Suppressor macrophage (primary cell): ENCODE results near the gene CSAD.
"Not testable (repeated sequence)": the region's sequence is repeated elsewhere in the genome, so short reads cannot be mapped to it uniquely, and the experiment has no call there.

Experiments used
- DNase-seq, 4 experiments: peaks; one replicate each; pipeline ENCODE4 v3.0.0-alpha.2; 2020 to 2022

Gene CSAD

GRCh38 chr12:53179687-53180219, 972 bp downstream of the CSAD start:
- peak in 2 of 4 experiments; percentile 48 to 54 for DNase-seq

- not testable (repeated sequence) for DNase-seq
These were observed 1.9 kb downstream of the CSAD start for GRCh38 chr12:53178803-53179202.

DNA sequence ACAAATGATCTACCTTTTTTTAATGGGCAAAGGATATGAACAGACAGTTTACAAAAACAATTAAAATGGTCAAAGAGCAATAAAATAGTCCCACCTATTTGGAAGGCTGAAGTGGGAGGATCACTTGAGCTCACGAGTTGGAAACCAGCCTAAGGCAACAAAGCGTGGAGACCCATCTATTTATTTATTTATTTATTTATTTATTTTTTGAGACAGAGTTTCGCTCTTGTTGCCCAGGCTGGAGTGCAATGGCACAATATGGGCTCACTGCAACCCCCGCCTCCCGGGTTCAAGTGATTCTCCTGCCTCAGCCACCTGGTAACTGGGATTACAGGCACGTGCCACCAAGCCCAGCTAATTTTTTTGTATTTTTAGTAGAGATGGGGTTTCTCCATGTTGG, 3.3 kb downstream of the CSAD start:
- not testable (repeated sequence) for DNase-seq

GRCh38 chr12:53176750-53177149, 4.0 kb downstream of the CSAD start:
- no peak for DNase-seq

GRCh38 chr12:53174881-53175491, 5.7 kb downstream of the CSAD start:
- DNase-seq, result peak; percentile 32 to 67 (median 56)

DNA sequence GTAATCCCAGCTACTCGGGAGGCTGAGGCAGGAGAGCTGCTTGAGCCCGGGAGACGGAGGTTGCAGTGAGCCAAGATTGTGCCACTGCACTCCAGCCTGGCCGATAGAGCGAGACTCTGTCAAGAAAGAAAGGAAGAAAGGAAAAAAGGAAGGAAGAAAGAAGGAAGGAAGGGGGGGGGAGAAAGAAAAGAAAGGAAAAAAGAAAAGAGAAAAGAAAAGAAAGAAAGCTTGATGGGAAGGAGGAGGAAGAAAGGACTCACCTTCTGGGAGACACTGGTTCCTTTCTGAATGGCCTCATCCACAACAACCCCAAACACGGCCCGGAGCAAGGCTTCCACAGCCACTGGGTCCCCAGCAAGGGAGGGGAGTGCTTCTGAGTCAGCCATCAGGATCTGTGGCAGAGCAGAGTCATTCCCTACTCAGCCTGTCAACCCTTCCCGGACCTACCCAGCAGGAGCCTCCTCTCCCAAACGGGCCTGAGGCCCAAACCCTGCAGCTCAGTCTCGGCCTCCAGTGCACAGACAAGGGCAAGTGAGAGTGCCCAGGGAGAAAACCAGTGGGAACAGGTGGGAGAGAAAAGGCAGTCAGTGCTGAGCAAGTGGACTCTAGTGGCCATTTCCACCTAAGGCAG, 7.5 kb downstream of the CSAD start:
- DNase-seq, result no peak

GRCh38 chr12:53172352-53172751, 8.4 kb downstream of the CSAD start:
- DNase-seq, result no peak

DNA sequence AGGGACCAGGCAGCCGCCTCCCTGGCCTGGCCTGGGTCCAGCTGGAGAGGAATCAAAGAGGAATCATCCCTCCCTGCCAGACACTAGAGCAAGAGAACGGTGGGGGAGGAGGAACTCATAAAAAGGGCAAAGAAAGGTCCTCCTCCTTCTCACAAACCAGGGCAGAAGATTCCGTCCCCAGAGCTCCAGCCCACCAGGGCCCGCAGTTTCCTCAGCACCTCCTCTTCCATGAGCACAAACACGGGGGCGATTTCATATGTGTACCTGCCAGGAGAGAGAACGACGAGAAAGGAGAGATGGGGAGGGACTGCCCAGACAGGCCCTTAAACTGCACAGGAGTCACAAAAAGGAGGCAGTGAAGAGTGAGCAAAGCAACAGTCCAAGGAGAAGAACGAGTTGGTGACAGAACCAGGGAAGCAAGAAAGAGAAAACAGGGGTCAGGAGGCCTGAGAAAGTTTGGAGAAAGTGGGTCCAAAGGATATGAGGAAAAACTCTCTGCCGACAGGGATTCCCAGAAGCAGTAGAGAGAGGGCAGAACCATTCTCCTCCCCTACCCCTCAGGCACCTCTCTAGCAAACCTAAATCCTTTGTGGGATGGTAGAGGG, 8.9 kb downstream of the CSAD start:
- DNase-seq, result no peak

DNA sequence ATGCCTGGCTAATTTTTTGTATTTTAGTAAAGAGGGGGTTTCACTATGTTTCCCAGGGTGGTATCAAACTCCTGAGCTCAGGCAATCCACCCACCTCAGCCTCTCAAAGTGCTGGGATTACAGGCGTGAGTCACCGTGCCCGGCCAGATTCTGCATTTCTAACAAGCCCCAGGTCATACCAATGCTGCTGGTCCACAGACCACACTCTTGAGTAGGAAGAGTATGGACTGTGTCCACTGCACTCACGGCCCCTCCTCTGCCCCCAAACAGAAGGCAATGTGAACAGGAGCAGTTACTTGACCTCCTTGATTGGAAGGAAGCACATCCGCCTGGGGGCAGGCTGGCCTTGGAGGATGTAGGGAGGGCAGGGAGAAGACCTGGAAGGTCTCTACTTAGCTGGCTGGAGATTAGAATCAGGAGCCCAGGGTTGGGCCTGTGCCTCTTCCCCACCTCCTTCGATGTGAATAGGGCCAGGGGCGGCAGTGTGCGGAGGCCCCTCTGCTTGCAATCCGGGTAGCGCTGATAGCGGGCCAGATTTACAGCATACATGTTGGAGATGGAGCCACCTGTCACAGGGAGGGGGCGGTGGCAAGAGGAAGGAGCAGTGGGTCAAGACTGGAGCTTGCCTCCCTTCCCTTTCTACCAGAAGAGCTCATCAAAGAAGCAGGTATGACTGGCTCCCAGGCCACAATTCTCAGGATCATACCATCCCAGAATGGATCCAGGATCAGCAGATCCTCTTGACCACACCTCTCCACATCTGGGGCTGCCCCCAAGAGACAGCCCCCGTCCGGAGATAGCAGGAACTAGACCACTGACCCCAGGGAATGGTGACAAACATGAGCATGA, 9.6 kb downstream of the CSAD start:
- DNase-seq, result no peak

DNA sequence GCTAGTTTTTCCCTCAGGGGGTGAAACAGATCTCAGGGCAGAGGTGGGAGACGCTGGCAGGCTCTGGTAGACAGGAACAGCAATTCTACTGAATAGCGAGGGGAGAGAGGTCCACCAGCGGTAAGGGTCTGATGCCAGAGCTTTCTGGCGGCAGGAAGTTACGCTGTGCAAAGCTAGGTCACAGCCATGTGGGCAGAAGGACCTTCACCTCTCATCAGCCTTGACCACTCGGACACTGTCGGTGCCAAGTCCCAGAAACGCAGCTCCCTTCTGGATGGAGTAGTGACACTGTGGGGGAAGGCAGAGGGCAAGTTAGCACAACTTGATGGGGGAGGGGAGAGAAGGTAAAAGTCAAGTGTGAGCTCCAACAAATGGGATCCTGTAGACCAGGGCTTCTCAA, 10.5 kb downstream of the CSAD start:
- DNase-seq, result no peak

DNA sequence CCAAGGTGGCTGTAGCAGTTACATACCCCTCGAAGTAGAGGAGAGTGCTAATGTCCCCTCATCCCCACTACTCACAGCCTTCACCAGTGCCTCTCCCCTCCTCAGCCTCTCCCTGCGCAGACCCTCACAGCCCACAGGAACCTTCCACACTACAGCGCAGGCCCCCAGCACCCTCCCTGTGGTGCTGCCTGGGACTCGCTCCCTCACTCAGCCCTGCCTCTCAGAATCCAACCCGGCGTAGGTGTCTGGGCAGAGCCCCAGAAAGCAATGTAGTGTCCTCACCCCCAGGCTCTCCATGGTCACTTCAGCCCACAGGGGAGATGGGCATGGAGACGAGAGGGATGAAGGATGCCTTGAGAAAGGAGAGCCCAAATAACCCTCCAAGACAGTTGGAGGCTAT, 11.1 kb downstream of the CSAD start:
- no peak for DNase-seq

DNA sequence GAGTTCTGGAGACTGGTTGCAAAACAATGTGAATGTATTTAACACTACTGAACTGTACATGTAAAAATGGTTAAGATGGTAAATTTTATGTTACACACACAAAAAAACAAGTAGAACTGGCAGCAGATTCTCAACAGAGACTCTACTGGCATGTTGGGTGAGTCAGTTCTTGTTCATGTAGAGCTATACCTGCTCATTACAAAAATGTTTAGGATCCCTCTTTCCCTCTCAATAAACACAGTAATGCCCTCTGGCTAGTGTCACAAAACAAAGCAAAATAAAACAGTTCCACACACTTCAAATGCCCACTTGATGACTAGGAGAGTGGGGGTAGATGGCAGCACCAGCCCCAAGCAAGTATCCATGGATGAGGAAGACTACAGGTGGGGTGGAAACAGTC, 13.9 kb downstream of the CSAD start:
- DNase-seq, result no peak

GRCh38 chr12:53163008-53163407, 17.7 kb downstream of the CSAD start:
- not testable (repeated sequence) for DNase-seq

DNA sequence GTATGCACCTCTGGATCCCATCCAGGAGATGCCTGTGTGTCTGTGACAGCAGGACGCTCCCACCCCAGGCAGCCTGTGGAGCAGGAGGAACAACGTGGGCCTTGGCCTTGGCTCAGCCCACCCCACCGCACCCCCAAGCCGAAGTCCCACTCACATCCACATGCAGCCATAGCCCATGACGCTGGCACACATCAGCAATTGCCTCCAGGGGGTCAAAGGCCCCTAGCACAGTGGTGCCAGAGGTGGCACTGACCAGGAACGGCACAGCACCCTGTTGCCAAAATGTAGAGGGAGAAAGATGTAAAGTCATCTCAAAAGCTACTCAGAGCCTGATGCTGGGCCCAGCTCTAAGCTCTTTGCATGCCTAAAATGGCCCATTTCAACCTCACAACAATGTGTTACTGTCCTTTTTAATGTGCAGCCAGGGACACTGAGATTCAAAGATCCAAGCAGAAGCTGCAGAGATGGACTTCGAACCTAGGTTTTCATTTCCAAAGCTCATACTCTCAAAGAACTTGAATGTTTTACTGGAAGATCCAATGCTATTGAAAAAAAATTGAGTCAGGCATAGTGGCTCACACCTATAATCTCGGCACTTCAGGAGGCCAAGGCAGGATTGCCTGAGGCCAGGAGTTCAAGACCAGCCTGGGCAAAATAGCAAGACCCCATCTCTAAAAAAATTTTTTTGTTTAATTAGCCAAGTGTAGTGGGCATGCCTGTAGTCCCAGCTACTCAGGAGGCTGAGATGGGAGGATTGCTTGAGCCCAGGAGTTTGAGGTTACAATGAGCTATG, 19.4 kb downstream of the CSAD start:
- DNase-seq, result no peak

DNA sequence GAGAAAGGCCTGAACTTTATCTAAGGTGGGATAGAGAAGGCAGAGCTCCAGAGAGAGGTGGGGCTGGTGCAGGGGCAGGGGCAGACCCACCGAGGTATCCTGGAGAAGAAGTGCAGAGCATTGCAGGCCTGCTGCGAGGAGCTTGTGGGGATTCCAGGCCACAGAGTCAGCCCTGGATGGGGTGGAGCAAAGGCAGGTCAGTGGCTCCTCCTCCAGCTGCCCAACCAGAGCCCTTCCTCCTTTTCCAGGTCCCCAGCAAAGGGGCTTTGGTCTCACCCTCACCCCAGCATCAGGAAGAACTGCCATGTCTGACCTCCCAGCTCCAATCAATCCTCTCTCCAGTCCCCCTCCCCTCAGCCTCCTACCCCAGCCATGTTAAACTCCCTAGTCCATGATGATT, 20.1 kb downstream of the CSAD start:
- DNase-seq, result no peak

DNA sequence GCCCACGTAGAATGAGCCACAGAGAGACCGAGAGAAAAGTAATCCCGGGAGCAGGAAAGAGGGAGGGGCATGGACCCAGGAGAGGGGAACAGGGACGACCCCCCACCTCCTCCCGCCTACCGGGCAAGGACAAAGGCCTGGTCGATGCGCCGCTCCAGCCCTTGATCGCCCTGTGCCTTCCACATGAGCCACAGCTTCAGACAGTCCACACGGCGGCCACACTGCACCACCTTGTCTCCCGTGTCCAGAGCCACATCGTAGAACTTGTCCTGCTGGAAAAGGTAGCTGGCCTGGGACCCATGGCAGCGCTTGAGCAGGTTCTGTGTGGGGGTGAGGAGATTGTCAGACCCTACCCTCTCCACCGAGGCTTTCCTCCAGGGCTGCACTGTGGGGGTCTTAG, 20.7 kb downstream of the CSAD start:
- DNase-seq, result no peak

DNA sequence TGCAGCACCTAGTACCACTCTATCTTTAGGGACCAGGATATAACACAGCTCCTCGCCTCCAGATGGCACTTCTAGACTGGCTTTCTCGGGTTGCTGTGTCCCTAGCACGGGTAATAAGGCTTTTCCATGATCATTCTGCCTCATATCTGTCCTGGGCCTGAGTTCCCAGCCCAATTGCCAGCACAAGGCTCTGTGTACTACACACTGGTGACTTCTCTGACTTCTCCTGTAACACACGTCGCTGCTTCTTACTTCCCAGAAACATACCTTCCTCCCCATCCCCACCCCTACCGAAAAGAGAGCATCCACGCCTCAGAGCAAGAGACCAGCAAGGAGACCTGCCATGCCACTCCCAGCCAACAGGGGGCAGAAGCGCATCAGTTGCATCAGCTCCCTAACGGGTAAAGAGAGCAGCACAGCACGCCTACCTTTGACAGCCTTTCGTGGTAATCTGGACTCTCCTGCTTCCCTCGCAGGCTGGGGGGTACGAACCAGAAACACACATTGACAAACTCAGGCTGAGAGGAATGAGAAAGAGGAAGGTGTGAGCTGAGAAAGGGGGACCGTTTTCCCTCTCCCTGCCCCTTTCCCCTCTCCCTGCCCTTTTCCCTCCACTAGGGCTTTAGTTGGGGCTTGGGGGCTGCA, 21.4 kb downstream of the CSAD start:
- DNase-seq, result peak; percentile 80 to 88 (median 86)

DNA sequence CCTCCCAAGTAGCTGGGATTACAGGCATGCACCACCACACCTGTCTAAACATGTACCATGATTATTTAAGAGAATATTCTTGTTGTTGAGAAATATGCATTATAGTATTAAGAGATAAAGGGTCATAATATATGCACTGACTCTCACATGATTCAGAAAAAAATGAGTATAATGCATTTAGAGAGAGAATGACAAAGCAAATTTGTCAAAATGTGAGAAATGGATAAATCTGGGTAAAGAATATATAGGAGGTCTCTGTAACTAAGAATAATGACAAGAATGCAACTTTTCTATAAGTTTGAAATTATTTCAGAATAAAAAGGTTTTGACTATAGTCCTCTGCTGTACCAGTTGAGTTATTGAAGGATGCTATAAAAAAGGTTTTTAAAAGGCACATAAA, 28.3 kb downstream of the CSAD start:
- no peak for DNase-seq

DNA sequence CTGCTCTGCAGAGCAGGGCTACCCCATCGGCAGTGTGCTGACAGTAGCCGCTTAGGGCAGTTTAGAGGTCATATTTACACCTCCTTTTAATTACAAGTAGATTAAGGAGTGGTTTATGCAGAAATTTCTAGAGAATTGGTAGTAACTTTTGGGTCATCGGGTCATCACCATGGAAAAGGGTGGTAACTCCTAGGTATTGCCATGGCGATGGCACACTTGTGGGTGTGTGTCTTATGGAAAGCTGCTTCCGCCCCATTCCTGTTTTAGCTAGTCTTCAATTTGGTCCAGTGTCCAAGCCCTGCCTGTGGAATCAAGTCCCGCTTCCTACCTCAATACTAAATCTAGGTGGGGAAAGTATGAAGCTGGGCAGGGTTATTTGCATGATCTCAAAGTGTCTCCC, 29.7 kb downstream of the CSAD start:
- DNase-seq, result no peak

GRCh38 chr12:53147653-53148052, 33.1 kb downstream of the CSAD start:
- no peak for DNase-seq

DNA sequence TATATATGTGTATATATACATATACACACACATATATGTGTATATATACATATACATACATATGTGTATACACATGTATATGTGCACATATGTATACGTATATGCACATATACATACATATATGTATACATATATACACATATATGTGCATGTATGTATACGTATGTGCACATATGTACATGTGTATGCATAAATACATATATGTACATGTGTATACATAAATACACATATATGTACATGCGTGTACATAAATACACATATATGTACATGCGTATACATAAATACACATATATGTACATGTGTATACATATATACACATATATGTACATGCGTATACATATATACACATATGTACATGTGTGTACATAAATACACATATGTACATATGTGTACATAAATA, 33.5 kb downstream of the CSAD start:
- DNase-seq, result no peak
